ENCODE measurements around the gene PSMG2. TPM values are rescaled to one million over a fixed set of nuclear protein-coding genes. Genes with fewer than 3 reads are reported as not detected.

PSMG2 gene, protein sequence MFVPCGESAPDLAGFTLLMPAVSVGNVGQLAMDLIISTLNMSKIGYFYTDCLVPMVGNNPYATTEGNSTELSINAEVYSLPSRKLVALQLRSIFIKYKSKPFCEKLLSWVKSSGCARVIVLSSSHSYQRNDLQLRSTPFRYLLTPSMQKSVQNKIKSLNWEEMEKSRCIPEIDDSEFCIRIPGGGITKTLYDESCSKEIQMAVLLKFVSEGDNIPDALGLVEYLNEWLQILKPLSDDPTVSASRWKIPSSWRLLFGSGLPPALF
- 109 and 114 TPM in 2 replicates for total RNA-seq

DNA sequence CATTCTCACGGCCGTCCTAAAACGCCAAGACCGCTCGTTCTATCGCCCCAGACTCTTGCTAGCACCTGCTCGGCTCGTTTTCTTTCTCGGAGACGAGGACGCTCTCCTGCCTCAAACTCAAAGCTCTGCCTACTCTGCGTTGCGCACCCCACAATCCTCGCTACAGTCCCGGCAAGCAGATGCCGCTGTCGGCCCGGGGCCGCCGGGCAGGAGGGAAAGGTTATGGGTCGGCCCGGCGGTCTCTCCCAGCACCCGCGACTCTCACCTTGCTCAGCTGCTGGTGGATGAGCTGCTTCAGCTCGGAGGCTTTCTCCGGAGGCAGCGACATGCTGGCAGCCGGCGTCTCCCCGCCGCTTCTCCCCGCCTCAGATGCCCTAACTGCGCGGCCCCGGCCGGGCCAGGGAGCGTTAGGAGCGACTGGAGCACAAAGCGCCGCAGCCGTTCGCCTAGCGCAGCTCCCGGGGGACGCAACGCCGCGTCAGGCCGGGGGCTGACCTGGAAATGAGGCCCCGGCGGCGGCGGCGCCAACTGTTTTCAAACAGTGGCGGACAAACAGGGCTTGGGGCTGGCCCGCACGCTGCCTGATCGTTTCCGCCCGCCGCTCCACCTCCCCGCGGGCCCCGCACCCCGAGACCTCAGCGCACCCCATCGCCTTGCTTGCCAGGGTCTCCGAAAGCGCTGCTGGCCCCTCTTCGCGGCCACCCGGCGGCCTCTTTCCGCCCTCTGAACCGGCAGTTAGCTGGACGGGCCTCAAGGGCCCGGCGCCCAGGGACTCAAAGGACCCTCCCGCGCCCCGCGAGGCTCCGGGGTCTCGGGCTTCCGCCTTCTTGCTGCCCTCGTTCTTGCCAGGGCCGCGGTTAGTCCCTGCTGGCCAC, at the start of gene PSMG2, which contains the start of gene CEP76:
Gene PSMG2, plus strand, starts transcription at position 822 of the 875 bp plus-strand sequence. CDS start 66 bp downstream, outside the sequence.
Gene CEP76, minus strand, starts transcription at position 503 of the 875 bp plus-strand sequence. Its CDS starts 175 bp downstream, at position 328.

DNA sequence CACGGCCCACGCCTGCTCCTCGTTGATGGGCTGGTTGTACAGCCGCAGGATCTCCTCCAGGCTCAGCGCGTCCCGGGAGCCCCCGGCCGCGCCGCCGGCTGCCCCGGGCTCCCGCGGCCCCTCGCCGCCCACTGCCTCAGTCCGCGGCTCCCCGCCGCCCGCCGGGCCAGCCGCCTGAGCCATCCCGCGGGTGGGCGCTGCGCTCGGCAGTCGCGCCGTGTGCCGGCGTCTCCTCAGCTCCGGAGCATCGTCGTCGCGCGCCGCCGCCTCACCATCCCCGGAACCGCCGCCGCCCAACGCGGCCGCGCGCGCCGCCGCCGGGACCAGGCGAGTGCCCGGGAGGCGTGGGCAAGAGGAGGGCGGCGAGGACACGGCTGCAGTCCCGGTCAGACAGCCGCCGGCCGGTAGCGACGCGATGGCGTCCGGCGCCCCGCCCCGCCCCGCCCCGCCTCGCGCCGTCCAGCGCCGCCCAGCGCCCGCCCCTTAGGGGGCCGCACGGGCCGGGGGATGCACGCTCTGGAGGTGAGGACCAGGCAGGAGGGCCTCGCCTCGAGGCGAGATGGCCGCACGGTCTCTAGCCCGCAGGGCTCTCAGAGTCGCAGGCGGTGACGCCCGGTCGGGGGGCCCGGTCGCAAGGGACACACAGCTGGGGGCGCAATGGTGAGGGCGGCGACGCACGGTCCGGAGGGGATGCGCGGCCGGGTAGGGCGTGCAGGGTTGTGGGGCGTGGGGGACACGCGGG, 45.0 kb upstream of the PSMG2 start, which contains the start of gene SPIRE1:
Gene SPIRE1, minus strand, starts transcription at position 424 of the 742 bp plus-strand sequence. Its CDS starts 241 bp downstream, at position 183.

Small RNAs within 50 kb of the gene (small RNA-seq; reads per million reads assigned to genes)
- gene RF00019 = not detected

Other genes with a start within 250 kb of the PSMG2 start
- gene SPIRE1, start 44.9 kb upstream of the PSMG2 start, total RNA-seq = 50.7 and 54.3 TPM in 2 replicates
- 8.6 and 9.0 TPM in 2 replicates for gene CEP76, start 319 bp upstream of the PSMG2 start, total RNA-seq
- gene PTPN2, start 181.2 kb downstream of the PSMG2 start, total RNA-seq = 47.1 and 61.5 TPM in 2 replicates
- 40.9 and 48.1 TPM in 2 replicates for gene SEH1L, start 245.0 kb downstream of the PSMG2 start, total RNA-seq